HG02938 (cell line): Measurements from ENCODE around the gene DMAP1.
A peak's percentile ranks its signal among the peaks of the same experiment; 100 is the strongest.
"Not testable (repeated sequence)": the region's sequence is repeated elsewhere in the genome, so short reads cannot be mapped to it uniquely, and the experiment has no call there.

Experiments used
- ATAC-seq: cut with Tn5 transposase; IDR thresholded peaks from one replicate; pipeline ENCODE4 v1.9.1; 2021; ENCODE audit warnings: mild to moderate bottlenecking, moderate library complexity; ENCODE audit not compliant: unreplicated experiment

The DMAP1 gene, protein sequence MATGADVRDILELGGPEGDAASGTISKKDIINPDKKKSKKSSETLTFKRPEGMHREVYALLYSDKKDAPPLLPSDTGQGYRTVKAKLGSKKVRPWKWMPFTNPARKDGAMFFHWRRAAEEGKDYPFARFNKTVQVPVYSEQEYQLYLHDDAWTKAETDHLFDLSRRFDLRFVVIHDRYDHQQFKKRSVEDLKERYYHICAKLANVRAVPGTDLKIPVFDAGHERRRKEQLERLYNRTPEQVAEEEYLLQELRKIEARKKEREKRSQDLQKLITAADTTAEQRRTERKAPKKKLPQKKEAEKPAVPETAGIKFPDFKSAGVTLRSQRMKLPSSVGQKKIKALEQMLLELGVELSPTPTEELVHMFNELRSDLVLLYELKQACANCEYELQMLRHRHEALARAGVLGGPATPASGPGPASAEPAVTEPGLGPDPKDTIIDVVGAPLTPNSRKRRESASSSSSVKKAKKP

DNA sequence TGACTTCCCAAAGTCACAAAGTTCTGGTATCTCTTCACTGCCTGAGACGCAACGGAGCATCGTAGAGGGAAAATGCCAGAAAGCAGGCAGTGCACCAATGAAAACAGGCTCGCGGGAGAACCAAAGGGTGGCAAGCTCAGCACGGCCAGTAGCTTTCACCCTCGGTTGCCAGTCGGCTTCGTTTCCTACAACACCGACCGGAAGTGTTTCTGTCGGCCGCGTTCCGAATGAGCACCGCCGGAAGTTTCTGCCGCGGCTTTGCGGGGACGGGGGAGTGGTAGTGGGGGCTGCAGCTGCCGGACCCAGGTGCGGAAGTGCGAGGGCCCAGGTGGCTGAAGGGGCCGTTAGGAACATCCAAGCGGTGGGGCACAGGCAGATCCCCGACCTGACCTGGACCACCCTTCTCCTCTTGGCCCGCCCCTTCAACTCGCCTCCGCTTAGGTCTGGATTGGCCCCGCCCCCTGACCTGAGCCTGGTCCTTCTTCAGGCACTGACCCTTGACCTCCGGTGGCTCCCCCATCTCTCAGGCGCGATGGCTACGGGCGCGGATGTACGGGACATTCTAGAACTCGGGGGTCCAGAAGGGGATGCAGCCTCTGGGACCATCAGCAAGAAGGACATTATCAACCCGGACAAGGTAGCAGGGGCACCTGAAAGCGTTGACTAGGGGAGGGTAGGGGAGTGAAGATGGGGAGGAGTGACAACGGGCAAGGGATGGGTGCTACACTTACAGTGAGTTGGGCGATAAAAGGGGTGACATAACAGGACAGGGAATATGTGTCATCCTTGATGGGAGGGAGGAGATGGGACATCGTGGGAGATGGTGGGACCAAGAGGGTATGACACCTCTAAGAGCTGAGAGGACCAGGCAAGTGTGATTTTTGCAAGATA is at the start of gene DMAP1:
Gene DMAP1, plus strand, starts transcription at position 250 of the 891 bp plus-strand sequence. Its CDS starts 283 bp downstream, at position 533.
- ATAC-seq: peak; percentile 73

DNA sequence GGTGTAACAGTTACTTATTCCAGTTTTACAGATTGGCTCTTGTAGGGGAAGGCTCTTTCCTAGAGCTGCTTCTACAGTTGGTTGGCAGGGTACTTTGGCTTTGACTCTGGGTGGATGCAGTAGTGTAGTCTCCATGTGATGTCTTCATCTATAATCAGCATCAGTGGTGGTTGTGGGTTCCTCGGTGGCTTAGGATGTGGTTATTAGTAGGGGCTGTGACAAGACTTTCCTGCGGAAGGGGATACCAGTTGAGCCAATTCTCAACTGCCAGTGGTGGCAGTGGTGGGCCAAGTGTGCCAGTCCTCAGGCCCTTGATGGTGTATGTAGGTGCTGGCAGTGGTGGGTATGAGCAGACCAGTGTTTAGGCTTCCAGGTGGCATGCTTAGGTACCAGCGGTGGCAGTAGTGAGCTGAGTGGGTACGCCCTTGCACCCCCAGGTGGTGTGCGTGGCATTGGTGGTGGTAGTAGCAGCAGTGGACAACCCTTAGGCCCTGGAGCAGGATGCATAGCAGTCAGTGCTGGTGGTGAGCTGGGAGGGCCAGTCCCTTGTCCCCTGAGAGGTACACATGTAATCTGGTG is 44.7 kb upstream of the DMAP1 start:
- no peak for ATAC-seq

DNA sequence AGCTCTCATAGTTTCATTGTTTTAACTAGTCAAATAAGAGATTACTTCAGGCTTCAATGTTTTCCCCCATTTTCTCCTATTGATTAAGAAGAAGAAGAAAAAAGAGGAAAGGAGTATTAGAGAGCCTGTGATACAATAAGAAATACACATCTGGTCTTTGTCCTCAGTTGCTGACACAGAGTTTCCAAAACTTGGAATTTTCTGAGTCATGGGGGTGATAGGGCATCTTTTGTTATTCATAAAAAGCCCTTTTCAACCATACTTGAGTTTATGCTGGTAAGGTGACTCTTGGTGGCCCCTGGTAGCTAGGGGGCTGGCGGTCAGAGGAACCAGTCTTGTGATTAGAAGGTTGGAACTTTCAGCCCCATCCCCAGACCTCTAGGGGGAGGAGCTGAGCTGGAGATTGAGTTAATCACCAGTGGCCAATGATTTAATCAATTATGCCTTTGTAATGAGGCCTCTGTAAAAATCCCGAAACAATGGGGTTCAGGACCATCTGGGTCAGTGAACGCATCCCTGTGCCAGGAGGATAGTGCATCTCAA is 42.9 kb upstream of the DMAP1 start:
- ATAC-seq: no peak

DNA sequence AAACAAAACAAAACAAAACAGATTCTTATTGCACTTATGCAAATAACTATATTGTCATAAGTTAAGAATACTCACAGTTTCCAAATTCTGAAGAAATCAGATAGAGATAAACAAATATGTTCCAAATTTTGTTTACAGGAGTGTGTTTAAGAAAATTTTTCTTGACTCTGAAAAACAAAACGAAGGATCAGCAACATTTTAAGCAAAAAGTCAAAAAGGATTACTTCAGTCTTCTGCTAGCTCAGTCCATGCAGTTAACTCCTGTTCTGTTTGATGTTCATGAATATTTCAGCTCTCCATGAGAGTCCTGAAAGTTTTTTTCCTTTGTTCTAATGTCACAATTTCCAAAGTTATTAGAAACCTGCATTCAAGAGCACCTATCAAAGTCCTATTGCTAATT is 38.6 kb upstream of the DMAP1 start:
- no peak for ATAC-seq

DNA sequence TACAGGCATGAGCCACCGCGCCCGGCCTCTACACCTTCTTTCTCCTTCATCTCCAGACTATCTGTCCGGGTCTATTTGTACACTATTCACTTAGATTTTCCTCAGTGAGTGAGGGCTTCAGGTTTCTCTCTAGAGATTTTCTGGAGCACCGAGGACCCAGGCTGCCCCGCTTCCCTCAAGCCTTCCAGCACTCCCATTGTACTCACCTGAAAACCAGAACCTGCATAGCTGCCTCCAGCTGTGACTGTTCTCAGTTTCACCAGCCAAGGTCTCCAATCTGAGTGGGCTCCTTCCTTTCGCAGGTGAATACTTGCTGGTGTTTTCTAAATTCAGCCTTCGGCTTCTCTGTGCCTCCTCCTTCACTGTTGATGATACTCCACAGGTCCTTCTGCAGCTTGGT is 12.9 kb upstream of the DMAP1 start:
- no peak for ATAC-seq

DNA sequence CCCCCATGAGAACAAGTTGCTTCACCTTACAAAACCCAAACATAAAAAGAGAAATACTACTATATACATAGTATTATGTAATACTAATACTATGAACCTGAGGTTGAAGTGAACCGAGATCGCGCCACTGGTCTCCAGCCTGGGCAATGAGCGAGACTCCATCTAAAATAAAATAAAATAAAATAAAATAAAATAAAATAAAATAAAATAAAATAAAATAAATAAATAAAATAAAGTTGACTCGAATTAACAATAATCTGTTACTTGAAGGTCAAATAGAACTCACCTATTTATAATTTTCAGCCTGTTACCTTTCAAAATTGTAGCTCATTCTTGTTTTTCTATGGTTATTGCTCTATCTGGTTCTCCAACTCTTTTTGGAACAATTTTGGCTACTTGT is 6.7 kb upstream of the DMAP1 start:
- not testable (repeated sequence) for ATAC-seq

DNA sequence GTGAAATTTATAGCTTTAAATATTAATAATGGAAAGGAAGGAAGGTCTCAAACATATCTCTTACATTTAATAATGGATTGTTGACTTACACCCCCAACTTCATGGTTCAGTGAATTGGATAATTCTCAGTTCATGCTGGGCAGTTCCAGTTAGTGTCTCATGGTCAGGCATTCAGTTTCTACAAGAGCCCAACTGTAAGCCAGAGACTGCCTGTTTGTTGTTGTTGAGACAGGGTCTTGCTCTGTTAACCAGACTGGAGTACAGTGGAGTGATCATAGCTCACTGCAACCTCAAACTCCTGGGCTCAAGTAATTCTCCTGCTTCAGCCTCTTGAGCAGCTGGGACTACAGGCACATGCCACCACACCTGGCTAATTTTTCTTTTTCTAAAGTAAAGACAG is 5.0 kb upstream of the DMAP1 start:
- no peak for ATAC-seq

DNA sequence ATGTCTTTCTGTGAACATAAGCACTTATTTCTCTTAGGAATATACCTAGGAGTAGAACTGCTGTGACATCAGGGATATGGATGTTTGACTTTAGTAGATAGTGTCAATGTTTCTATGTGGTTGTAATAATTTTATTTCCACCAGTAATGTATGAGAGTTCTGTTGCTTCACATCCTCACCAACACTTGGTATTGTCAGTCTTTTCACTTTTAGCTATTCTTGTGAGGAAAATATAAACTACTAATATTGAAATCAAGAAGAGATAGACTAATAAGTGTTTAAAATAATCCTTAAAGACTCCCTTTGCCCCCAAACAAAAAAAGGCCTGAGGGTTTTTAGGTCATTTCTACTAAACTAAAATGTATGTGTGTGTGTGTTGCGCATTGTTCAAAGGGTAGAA is 2.7 kb upstream of the DMAP1 start:
- ATAC-seq: no peak

DNA sequence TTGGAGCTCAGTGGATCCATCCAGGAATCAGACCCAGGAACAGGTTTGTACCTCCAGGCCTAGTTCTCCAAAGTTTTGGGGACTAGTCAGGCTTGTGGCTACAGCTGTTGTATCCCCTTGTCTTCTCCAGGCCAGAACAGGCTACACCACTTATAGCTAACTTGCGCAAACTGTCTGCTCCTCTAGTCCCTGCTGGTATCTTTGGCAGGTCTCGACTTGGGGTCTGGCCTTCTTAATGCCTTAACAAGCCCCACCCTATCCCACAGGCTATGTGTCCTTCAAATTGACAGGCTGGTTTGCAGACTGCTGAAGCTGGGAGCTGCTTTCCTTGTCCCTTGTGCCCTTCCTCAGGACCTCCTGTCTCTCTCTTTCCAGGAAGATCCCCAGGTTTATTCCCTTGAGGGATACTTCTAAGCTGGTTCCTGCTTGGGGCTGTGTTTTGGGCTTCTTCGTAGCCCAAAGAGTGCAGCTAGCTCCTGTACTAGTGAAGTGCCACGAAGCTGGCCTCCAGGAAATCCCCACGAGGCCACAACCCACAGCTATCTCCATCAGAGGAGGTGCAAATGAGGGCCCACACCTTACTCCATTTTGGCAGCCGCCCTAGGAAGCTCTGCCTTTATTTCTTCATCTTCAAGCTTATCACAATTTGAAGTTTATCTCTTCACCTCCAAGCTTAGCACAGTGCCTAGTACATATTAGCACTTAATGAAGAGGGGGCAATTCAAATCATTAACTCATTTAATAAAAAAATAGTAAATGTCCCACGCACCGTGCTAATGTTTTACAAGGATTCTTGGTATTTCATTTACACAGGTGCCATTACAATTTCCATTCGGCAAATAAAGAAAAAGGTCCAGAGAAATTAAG is 683 bp upstream of the DMAP1 start:
- ATAC-seq: no peak

DNA sequence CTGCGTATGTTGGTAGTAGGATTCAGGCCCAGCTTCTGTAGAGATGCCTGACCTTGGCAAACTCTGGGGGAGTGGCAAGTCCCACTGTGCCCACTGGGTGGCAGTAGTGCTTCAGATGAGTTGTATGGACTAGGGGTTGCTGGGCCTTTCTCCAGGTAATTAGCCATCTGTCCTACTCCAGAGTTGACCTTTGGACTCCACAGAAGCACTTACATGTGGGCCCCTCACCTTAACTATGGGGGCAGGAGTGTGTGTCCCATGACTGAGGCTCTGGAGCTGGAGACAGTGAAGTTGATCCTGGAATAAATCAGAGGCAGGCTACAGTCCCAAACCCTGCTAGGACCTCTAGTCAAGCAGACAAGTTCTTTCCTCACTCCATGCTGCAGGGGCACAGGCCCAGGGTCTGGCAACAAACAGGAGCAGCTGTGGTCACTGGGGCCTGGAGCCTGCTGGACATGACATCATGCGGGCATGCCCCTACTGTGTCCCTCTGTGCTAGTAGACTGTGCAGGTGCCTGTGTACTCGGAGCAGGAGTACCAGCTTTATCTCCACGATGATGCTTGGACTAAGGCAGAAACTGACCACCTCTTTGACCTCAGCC is 4.6 kb downstream of the DMAP1 start:
- no peak for ATAC-seq

DNA sequence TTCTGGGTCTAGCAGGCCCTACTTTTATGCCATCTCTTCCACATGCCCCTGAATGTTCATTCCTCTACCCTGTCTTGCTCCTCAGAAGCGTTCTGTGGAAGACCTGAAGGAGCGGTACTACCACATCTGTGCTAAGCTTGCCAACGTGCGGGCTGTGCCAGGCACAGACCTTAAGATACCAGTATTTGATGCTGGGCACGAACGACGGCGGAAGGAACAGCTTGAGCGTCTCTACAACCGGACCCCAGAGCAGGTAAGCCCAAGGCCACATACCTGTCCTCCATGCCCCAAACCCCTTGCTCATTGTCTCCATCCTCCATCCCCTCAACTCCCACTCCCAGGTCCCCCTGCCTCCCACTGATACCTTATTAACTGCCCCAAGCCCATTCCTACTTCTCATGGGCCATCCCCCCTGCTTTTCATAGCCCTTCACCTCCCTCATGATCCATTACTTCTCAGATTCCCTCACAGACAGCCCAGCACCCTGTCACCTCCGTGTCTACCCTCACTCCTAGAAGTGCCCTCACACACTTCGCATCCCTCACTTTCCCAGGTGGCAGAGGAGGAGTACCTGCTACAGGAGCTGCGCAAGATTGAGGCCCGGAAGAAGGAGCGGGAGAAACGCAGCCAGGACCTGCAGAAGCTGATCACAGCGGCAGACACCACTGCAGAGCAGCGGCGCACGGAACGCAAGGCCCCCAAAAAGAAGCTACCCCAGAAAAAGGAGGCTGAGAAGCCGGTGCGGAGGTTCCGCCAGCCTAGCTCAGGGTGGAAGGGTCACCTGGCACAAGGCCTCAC is 5.4 kb downstream of the DMAP1 start:
- no peak for ATAC-seq

DNA sequence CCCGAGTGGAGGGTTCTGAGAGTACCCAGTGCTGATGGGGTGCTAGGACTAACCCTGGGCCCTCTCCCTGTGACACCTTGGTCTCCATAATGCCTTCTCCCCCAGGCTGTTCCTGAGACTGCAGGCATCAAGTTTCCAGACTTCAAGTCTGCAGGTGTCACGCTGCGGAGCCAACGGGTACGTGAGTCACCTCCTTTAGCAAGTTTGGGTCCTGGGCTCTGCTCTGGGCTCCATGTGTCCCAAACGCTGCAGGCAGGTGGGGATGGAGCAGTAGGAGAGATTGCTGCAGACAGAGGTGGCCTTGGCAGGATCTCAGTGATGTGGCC is 6.0 kb downstream of the DMAP1 start:
- ATAC-seq: no peak

DNA sequence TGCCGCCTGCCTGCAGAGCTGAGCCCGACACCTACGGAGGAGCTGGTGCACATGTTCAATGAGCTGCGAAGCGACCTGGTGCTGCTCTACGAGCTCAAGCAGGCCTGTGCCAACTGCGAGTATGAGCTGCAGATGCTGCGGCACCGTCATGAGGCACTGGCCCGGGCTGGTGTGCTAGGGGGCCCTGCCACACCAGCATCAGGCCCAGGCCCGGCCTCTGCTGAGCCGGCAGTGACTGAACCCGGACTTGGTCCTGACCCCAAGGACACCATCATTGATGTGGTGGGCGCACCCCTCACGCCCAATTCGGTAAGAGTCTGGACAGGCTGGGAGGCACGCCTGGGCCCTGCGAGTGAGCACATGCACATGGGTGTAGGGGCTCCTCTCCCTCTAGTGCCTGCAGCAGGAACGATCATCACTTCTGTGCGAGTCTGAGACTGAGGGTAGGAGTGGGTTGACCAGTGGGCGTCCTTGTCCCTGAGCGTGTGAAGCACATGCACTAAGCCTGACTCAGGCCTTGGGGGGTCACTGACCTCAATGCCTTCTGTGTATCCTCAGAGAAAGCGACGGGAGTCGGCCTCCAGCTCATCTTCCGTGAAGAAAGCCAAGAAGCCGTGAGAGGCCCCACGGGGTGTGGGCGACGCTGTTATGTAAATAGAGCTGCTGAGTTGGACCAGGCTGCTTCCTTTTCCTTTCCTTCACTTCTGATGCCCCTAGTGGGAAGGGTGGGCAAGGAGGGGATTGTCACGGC is 6.9 kb downstream of the DMAP1 start:
- no peak for ATAC-seq

DNA sequence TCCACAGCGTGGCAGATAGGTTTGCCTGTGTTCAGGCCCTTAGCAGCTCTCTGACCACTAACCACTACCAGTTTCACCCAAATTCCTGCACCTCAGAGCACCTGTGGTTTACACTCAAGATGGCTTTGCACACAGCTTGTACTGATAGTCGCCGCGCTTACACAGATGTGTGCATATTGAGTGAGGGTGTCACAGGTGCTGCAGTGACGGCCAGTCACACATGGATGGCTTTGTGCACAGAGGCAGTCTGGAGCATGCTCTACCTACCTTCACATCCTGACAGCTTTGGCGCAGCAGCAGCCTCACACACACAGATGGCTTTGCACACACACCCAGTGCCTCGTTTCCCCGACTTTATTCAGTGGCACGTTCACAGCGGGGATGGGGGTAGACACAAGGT is 7.5 kb downstream of the DMAP1 start:
- ATAC-seq: no peak

DNA sequence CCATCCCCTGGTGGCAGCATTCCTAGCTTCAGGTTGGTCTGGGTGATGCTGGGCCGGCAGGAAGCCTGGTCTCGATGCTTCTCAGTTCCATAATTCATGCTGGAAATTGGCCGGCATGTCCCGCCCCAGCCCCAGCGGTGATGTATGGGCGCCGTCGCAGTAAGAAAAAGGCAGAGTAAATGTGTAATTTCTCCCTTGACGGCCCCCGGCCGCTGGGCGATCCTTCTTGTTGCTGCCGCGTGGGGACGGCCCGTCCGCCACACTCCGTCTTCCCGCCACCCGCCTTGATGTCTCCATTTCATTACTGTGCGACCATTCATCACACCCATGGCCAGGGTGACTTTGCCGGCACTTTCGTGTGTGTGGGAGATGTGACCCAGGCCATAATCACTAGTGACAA is 8.5 kb downstream of the DMAP1 start:
- no peak for ATAC-seq

DNA sequence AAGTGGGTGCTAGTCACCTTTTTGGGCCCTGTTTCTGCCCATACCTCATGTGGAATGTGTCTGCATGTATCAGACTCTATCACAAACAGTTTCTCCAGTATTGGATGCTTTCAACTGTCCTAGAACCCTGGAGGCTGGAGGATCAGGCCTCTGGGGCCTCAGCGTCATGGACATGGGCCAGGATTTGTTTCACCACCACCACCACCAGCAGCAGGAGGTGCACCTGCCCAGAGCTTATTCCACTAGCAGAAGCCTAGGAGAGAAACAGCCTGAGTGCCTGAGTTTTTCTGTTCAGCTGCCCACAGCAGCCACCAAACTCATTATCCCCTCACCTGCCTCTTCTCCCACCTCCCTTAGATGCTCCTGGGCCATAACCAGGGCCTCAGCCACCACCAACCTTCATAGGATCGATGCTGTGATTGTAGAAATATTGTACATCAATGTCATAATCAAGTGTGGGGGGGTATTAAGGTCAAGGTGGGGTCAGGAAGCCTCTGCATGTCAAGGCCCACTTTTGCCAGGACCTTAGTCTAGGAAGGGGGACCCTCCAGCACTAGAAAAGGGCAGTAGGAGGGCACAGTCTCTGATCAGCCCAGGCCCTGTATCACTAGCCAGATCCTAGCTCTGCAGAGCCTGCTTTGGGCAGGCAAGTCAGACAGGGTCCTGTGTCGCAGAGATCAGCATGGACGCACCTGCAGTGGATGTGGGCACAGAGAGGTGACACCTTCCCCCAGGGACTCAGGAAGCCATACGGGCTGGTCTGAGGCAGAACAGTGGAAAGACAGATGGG is 9.3 kb downstream of the DMAP1 start:
- no peak for ATAC-seq

DNA sequence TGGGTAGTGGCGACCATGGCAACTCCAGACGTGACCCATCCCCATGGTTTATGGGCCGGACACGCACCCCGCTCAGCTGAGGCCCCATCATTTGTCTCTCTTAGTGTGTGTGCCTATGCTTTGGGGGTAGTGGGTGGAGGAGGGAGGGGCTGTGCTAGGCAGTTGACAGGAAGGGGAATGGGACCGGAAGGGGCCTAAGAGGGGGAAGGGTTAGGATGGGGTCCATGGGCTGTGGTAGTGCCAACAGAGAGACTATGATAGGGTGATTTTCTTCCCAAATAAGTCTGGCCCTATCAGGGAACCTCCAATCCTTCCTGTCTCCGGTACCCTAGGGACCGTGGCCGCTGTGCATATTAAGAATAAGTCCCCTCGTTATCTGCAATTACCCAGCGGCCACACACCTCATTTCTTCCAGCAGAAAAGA is 9.9 kb downstream of the DMAP1 start:
- no peak for ATAC-seq

DNA sequence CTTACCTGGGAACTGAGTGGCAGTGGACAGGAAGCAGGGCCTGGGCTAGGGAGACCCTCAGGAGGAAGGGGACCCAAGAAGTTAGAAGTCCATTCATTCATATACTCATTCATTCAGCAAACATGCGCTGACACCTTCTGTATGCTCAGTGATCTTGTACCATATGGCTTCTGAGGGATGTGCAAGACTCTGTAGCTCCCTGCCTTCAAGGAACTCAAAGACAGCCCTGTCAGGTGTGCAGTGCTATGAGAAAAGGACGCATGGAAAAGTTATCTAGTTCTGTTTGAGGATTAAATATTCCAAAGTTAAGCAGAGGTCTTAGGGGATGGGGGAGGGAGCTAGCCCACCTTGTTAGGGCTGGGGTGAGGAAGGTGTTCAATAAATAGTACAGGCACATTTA is 12.5 kb downstream of the DMAP1 start:
- no peak for ATAC-seq
